HEK293 (cell line): Measurements from ENCODE around the gene SLC4A1AP.

Experiments
- BCL6B ChIP-seq: fragments of 450-650 bp; formaldehyde crosslinking; IDR thresholded peaks from 2 replicates; pipeline ENCODE4 v1.5.1; 2017; ENCODE audit warnings: missing biosample characterization, missing genetic modification characterization
- CTCF ChIP-seq: fragments of 450-650 bp; formaldehyde crosslinking; IDR thresholded peaks from 2 replicates; pipeline ENCODE4 v1.5.1; 2016; ENCODE audit warnings: missing biosample characterization, missing genetic modification characterization
- ELK4 ChIP-seq: IDR thresholded peaks from 2 replicates; pipeline ENCODE4 v1.6.1; 2011; ENCODE audit warnings: mild to moderate bottlenecking, low read depth, low read length, borderline replicate concordance
- FEZF1 ChIP-seq: fragments of 450-650 bp; formaldehyde crosslinking; IDR thresholded peaks from 2 replicates; pipeline ENCODE4 v1.5.1; 2016; ENCODE audit warnings: missing biosample characterization, missing genetic modification characterization
- IKZF3 ChIP-seq: fragments of 450-650 bp; IDR thresholded peaks from 2 replicates; pipeline ENCODE4 v1.5.0; 2018; ENCODE audit warnings: missing biosample characterization, mild to moderate bottlenecking, missing genetic modification characterization, moderate library complexity
- PRDM2 ChIP-seq: fragments of 450-650 bp; formaldehyde crosslinking; IDR thresholded peaks from 2 replicates; pipeline ENCODE4 v1.5.1; 2016; ENCODE audit warnings: missing biosample characterization, missing genetic modification characterization, borderline replicate concordance
- ZBTB26 ChIP-seq: fragments of 450-650 bp; formaldehyde crosslinking; optimal IDR thresholded peaks from 2 replicates; pipeline ENCODE3; 2016; ENCODE audit warnings: missing biosample characterization, mild to moderate bottlenecking, missing genetic modification characterization
- ZBTB7A ChIP-seq: fragments of 450-650 bp; formaldehyde crosslinking; IDR thresholded peaks from 2 replicates; pipeline ENCODE4 v1.5.1; 2016; ENCODE audit warnings: low read depth, missing biosample characterization, missing genetic modification characterization
- ZBTB8A ChIP-seq: fragments of 450-650 bp; formaldehyde crosslinking; IDR thresholded peaks from 2 replicates; pipeline ENCODE4 v1.5.1; 2016; ENCODE audit warnings: missing biosample characterization, missing genetic modification characterization
- ZEB2 ChIP-seq: fragments of 450-650 bp; formaldehyde crosslinking; IDR thresholded peaks from 2 replicates; pipeline ENCODE4 v1.5.1; 2016; ENCODE audit warnings: missing biosample characterization, missing genetic modification characterization
- ZNF16 ChIP-seq: fragments of 450-650 bp; formaldehyde crosslinking; IDR thresholded peaks from 2 replicates; pipeline ENCODE4 v1.5.1; 2016; ENCODE audit warnings: low read depth, missing biosample characterization, missing genetic modification characterization
- ZNF221 ChIP-seq: fragments of 450-650 bp; formaldehyde crosslinking; IDR thresholded peaks from 2 replicates; pipeline ENCODE4 v1.5.1; 2017; ENCODE audit warnings: missing biosample characterization, missing genetic modification characterization, borderline replicate concordance
- ZNF26 ChIP-seq: fragments of 450-650 bp; formaldehyde crosslinking; IDR thresholded peaks from 2 replicates; pipeline ENCODE4 v1.5.1; 2016; ENCODE audit warnings: missing biosample characterization, missing genetic modification characterization
- ZNF266 ChIP-seq: fragments of 450-650 bp; formaldehyde crosslinking; IDR thresholded peaks from 2 replicates; pipeline ENCODE4 v1.5.1; 2016; ENCODE audit warnings: missing biosample characterization, missing genetic modification characterization, low read depth
- ZNF362 ChIP-seq: fragments of 450-650 bp; formaldehyde crosslinking; IDR thresholded peaks from 2 replicates; pipeline ENCODE4 v1.5.1; 2016; ENCODE audit warnings: missing biosample characterization, missing genetic modification characterization
- ZNF449 ChIP-seq: fragments of 450-650 bp; formaldehyde crosslinking; IDR thresholded peaks from 2 replicates; pipeline ENCODE4 v1.5.1; 2017; ENCODE audit warnings: missing biosample characterization, mild to moderate bottlenecking, missing genetic modification characterization, moderate library complexity
- ZNF548 ChIP-seq: fragments of 450-650 bp; formaldehyde crosslinking; IDR thresholded peaks from 2 replicates; pipeline ENCODE4 v1.5.1; 2016; ENCODE audit warnings: missing biosample characterization, missing genetic modification characterization
- ZNF623 ChIP-seq: fragments of 450-650 bp; formaldehyde crosslinking; IDR thresholded peaks from 2 replicates; pipeline ENCODE4 v1.5.1; 2016; ENCODE audit warnings: missing biosample characterization, missing genetic modification characterization
- ZNF654 ChIP-seq: fragments of 450-650 bp; formaldehyde crosslinking; IDR thresholded peaks from 2 replicates; pipeline ENCODE4 v1.5.1; 2016; ENCODE audit warnings: low read depth, missing biosample characterization, missing genetic modification characterization
- ZNF664 ChIP-seq: fragments of 450-650 bp; formaldehyde crosslinking; IDR thresholded peaks from 2 replicates; pipeline ENCODE4 v1.5.1; 2016; ENCODE audit warnings: missing biosample characterization, missing genetic modification characterization
- ZNF747 ChIP-seq: fragments of 450-650 bp; formaldehyde crosslinking; IDR thresholded peaks from 2 replicates; pipeline ENCODE4 v1.5.1; 2016; ENCODE audit warnings: missing biosample characterization, missing genetic modification characterization
- ZNF792 ChIP-seq: fragments of 450-650 bp; formaldehyde crosslinking; IDR thresholded peaks from 2 replicates; pipeline ENCODE4 v1.5.1; 2016; ENCODE audit warnings: missing biosample characterization, missing genetic modification characterization

The SLC4A1AP gene

GRCh38 chr2:27663285-27664153, at the start of gene SLC4A1AP, which contains the start of gene SUPT7L (continued):
- TF ChIP-seq ZNF449 (tag by site-specific recombination) (peak; percentile 64; the same call in 1 of the 2 replicates), ZNF266 (no peak), CTCF (peak; percentile 70; the same call in 1 of the 2 replicates), ZNF221 (tag by site-specific recombination) (no peak), IKZF3 (tag by site-specific recombination) (0 out of 2 replicates have a peak, but pooled peaks have one; percentile 39), ZBTB26 (tag by site-specific recombination) (peak; percentile 34), ZNF654 (tag by site-specific recombination) (no peak), ZBTB7A (peak; percentile 80; the same call in 1 of the 2 replicates), ELK4 (no peak), ZNF362 (no peak; the same call in 1 of the 2 replicates), ZNF664 (tag by site-specific recombination) (peak; percentile 80), ZNF747 (tag by site-specific recombination) (no peak), FEZF1 (tag by site-specific recombination) (peak; percentile 40), ZNF623 (tag by site-specific recombination) (peak; percentile 50), ZBTB8A (tag by site-specific recombination) (0 out of 2 replicates have a peak, but pooled peaks have one; percentile 27), ZNF792 (tag by site-specific recombination) (no peak), ZNF16 (tag by site-specific recombination) (no peak), ZNF26 (tag by site-specific recombination) (no peak), BCL6B (no peak), PRDM2 (no peak), ZNF548 (tag by site-specific recombination) (no peak), ZEB2 (peak; percentile 75)
